ENCODE measurements around the gene MEI4.

DNA sequence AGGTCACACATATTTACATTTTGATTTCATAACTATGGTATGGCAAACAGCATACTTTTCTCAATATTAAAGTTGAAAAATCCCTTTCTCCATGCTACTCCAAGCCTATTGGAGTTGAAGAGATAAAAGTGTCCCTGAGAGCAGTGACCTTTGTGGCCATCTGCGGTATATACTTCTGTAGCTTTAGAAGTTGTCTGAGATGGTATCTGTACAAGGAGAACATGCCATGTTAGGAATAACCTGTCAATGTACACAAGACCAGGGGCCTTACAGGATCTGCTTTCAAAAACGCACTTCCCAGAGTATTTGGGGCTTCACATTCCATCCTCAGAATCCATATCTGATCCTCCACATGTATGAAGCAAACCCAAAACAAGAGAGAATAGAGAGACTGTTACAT is 226.7 kb downstream of the MEI4 start:
- TF ChIP-seq, protein P1, sequence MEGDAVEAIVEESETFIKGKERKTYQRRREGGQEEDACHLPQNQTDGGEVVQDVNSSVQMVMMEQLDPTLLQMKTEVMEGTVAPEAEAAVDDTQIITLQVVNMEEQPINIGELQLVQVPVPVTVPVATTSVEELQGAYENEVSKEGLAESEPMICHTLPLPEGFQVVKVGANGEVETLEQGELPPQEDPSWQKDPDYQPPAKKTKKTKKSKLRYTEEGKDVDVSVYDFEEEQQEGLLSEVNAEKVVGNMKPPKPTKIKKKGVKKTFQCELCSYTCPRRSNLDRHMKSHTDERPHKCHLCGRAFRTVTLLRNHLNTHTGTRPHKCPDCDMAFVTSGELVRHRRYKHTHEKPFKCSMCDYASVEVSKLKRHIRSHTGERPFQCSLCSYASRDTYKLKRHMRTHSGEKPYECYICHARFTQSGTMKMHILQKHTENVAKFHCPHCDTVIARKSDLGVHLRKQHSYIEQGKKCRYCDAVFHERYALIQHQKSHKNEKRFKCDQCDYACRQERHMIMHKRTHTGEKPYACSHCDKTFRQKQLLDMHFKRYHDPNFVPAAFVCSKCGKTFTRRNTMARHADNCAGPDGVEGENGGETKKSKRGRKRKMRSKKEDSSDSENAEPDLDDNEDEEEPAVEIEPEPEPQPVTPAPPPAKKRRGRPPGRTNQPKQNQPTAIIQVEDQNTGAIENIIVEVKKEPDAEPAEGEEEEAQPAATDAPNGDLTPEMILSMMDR (IDR thresholded peaks at IDR 0.05; ENCODE audit: poor library complexity, severe bottlenecking), result no peak
- TF ChIP-seq EZH2 (IDR thresholded peaks at IDR 0.05; ENCODE audit: borderline replicate concordance, insufficient read depth, low read length, poor library complexity, severe bottlenecking) (no peak), POLR2AphosphoS5 (IDR thresholded peaks at IDR 0.05) (no peak), SMC3 (conservative IDR thresholded peaks at IDR 0.05; ENCODE audit: poor library complexity) (no peak), MXI1 (conservative IDR thresholded peaks at IDR 0.05; ENCODE audit: poor library complexity, severe bottlenecking) (no peak), EP300 (conservative IDR thresholded peaks at IDR 0.05; ENCODE audit: poor library complexity, severe bottlenecking) (no peak), RAD21 (conservative IDR thresholded peaks at IDR 0.05) (no peak)
- TF ChIP-seq, protein P2, sequence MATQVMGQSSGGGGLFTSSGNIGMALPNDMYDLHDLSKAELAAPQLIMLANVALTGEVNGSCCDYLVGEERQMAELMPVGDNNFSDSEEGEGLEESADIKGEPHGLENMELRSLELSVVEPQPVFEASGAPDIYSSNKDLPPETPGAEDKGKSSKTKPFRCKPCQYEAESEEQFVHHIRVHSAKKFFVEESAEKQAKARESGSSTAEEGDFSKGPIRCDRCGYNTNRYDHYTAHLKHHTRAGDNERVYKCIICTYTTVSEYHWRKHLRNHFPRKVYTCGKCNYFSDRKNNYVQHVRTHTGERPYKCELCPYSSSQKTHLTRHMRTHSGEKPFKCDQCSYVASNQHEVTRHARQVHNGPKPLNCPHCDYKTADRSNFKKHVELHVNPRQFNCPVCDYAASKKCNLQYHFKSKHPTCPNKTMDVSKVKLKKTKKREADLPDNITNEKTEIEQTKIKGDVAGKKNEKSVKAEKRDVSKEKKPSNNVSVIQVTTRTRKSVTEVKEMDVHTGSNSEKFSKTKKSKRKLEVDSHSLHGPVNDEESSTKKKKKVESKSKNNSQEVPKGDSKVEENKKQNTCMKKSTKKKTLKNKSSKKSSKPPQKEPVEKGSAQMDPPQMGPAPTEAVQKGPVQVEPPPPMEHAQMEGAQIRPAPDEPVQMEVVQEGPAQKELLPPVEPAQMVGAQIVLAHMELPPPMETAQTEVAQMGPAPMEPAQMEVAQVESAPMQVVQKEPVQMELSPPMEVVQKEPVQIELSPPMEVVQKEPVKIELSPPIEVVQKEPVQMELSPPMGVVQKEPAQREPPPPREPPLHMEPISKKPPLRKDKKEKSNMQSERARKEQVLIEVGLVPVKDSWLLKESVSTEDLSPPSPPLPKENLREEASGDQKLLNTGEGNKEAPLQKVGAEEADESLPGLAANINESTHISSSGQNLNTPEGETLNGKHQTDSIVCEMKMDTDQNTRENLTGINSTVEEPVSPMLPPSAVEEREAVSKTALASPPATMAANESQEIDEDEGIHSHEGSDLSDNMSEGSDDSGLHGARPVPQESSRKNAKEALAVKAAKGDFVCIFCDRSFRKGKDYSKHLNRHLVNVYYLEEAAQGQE (IDR thresholded peaks at IDR 0.05; ENCODE audit: borderline replicate concordance), result no peak
